Neutrophil (primary cell): Measurements from ENCODE around the gene HRH1.

ENCODE experiments used
- H3K27ac ChIP-seq: fragments of 200-600 bp; sonication (generic); 2 replicates; pipeline ENCODE4 v1.5.1; 2016; ENCODE audit warnings: mild to moderate bottlenecking, moderate library complexity
- H3K27me3 ChIP-seq: fragments of 200-600 bp; sonication (generic); 2 replicates; pipeline ENCODE4 v1.6.0; 2016; ENCODE audit warnings: mild to moderate bottlenecking
- H3K36me3 ChIP-seq: fragments of 200-600 bp; sonication (generic); 2 replicates; pipeline ENCODE4 v1.5.1; 2017
- H3K4me1 ChIP-seq, 2 experiments: fragments of 200-600 bp in 1 of 2; sonication (generic) in 1 of 2; 1 replicate in 1 of 2; 2 replicates in 1 of 2; pipeline versions ENCODE4 v1.5.1 to v1.6.1; 2013 to 2016; ENCODE audit warnings: low read depth in 1 of 2, low read length in 1 of 2, mild to moderate bottlenecking in 1 of 2, moderate library complexity in 1 of 2; ENCODE audit not compliant: control insufficient read depth in 1 of 2, insufficient read depth in 1 of 2
- H3K4me3 ChIP-seq, 2 experiments: fragments of 200-600 bp in 1 of 2; sonication (generic) in 1 of 2; 1 replicate in 1 of 2; 2 replicates in 1 of 2; pipeline ENCODE4 v1.5.1; 2013 to 2016; ENCODE audit warnings: low read depth in 1 of 2, low read length in 1 of 2, mild to moderate bottlenecking in 1 of 2, moderate library complexity in 1 of 2
- H3K9me3 ChIP-seq: fragments of 200-600 bp; sonication (generic); 2 replicates; pipeline ENCODE4 v1.5.1; 2016
- TF ChIP-seq, protein P1 (sequence below): fragments of 200-600 bp; sonication (generic); IDR thresholded peaks from 2 replicates; pipeline ENCODE4 v1.5.1; 2016; ENCODE audit warnings: antibody characterized with exemption

The HRH1 gene

DNA sequence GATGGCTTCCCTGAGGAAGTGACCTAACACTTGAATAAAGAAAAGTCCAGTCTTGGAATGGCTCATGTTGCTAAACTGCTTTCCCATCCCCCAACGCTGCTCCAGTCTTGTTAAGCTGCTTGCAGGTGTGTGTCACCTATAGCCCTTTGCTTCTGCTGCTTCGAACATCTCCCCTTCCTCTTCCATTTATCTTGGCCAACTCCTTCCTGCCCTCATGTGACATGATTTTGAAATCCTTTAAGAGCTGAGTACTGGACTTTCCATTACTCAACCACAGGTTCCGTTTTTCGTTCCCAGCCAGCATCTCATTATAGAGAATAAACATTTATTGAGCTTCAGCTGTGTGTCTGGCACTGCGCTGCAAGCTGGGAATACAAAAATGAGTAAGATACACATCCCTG lies 119.6 kb downstream of the HRH1 start:
- Histone ChIP-seq H3K4me1 (peaks cover 65 to 67% of the 10 kb centered on the region in 2 experiments), H3K27me3 (no peaks in the 10 kb centered on the region), H3K27ac (peak overlapping the region; percentile 95), H3K36me3 (no peaks in the 10 kb centered on the region), H3K9me3 (no peaks in the 10 kb centered on the region), H3K4me3 (peak overlapping the region; percentile 86 to 89)
- TF ChIP-seq, protein P1, sequence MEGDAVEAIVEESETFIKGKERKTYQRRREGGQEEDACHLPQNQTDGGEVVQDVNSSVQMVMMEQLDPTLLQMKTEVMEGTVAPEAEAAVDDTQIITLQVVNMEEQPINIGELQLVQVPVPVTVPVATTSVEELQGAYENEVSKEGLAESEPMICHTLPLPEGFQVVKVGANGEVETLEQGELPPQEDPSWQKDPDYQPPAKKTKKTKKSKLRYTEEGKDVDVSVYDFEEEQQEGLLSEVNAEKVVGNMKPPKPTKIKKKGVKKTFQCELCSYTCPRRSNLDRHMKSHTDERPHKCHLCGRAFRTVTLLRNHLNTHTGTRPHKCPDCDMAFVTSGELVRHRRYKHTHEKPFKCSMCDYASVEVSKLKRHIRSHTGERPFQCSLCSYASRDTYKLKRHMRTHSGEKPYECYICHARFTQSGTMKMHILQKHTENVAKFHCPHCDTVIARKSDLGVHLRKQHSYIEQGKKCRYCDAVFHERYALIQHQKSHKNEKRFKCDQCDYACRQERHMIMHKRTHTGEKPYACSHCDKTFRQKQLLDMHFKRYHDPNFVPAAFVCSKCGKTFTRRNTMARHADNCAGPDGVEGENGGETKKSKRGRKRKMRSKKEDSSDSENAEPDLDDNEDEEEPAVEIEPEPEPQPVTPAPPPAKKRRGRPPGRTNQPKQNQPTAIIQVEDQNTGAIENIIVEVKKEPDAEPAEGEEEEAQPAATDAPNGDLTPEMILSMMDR: no peak

DNA sequence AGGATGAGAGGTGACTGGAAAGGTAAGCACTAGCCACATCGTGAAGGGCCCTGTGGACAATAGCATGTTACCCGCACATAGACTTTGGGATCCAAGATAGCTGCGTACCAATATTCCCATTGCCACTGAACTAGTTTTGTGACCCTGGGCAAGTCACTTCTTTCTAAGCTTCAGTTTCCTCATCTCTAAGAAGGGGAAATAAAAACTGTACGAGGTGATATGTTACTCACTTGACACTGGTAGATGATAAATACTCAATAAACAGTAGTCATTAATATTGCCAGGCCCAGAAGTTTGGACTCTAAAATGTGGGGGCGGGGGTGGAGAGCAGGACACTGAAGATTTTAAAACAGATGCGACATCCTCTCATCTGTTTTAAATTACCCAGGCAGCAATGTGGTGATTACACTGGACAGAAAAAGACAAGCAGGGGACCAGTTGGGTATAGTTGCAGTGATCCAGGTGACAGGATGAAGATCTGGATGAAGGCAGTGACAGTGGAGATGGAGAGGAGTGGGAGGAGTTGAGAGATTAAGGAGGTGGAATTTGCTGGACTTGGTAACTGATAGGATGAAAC lies 120.4 kb downstream of the HRH1 start:
- Histone ChIP-seq H3K4me1 (peaks cover 68 to 70% of the 10 kb centered on the region in 2 experiments), H3K27ac (peak overlapping the region; percentile 95), H3K4me3 (peak overlapping the region; percentile 86 to 89), H3K36me3 (no peaks in the 10 kb centered on the region), H3K9me3 (no peaks in the 10 kb centered on the region), H3K27me3 (no peaks in the 10 kb centered on the region)
- TF ChIP-seq, protein P1: no peak

DNA sequence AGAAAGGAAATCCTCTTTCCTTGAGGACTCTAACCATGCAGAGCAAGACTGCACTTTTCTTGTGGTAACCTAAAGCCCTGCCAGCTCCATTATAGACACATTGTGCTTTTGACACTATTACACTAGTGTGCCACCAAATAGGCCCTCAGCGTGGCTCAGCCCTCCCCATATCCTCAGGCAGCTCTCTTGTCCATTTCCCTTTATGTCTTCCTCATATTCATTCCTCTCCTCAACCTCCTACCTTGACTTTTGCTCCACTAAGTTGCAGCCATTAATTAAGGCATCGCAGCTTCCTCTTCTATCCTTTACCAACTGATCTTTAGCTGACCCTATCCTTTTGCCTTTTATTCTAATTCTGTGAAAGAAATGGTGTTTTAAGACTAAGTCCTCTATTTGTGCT lies 121.6 kb downstream of the HRH1 start:
- TF ChIP-seq, protein P1: no peak
- Histone ChIP-seq H3K4me1 (peaks cover 74 to 77% of the 10 kb centered on the region in 2 experiments), H3K27ac (peak overlapping the region; percentile 95), H3K27me3 (no peaks in the 10 kb centered on the region), H3K4me3 (peak overlapping the region; percentile 7 to 86), H3K36me3 (no peaks in the 10 kb centered on the region), H3K9me3 (no peaks in the 10 kb centered on the region)

DNA sequence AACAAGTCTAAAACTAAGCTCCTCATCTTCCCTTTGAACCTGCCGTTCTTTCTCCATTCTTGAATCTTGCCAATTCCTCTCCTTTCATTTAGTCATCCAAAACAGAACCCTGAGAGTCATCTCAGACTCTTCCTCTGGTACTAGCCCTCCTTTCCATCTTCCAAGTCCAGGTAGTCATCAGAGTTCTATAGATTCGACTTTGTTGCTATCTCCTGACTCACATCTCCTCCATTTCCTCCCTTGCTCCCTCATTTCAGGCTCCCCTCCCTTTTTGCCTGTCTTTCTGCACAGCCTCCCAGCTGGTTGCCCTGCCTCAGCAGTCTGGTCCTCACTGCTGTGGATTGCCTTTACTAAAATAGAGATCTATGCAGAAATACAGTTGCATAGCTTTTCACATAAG lies 122.6 kb downstream of the HRH1 start:
- Histone ChIP-seq H3K36me3 (peaks cover 1% of the 10 kb centered on the region), H3K9me3 (no peaks in the 10 kb centered on the region), H3K4me1 (peaks cover 72 to 77% of the 10 kb centered on the region in 2 experiments), H3K4me3 (no peak overlapping the region), H3K27ac (peak overlapping the region; percentile 95), H3K27me3 (no peaks in the 10 kb centered on the region)
- TF ChIP-seq, protein P1: no peak

DNA sequence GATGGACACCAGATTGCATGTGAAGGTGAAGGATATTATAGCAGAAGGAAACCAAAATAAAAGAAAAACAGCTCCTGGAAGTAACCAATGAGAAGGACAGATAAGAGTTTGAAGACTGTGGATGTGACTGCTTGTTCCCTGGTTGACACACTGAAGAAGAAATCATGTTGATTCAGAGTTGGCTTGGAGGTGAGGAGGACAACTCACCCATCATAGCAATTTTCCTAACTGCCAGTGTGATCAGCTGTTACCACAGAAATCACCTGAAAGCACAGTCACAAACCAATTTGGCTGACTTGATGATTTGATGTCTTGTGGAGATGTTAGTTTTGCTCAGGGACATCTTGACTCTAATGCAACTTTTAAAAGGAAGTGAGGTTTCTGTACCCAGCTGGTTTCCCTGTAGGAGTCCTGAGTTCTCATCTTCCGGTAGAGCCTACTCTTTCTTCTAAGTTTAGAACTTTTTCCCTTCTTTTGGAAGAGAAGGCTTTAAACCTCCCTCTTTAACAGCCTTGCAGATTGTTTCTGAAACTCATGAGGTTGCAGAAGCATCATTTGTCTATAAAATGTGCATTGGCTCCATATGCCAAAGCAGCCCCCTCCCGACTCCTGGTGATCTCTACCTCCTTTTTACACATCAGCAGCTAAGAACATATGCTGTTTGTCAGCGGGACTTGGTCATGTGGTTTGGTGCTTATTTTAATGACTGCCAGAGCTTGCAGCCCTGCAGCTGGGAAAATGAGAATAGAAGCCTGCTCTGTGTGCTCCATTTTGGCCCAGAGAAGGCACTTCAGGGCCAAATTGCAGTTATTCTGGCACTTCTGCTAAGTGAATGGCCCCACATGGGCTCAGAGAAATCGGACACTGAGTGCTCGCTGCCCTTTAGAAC lies 128.2 kb downstream of the HRH1 start:
- Histone ChIP-seq H3K4me1 (peaks cover 54 to 59% of the 10 kb centered on the region in 2 experiments), H3K27me3 (no peaks in the 10 kb centered on the region), H3K4me3 (no peak overlapping the region), H3K27ac (peak overlapping the region; percentile 81), H3K36me3 (peaks cover 17% of the 10 kb centered on the region), H3K9me3 (no peaks in the 10 kb centered on the region)
- TF ChIP-seq, protein P1: no peak
